Esophagus (tissue), 2 donors: ENCODE data around the gene GATC. TPM values are rescaled to one million over a fixed set of nuclear protein-coding genes. Genes with fewer than 3 reads are reported as not detected.

Experiments used
- polyA plus RNA-seq, 2 donors: library from polyadenylated mRNA; stranded (reverse); fragments of 200-250 nt; gene quantifications; one replicate each; pipeline ENCODE4 v1.2.3, GENCODE V29; 2013
- donor health status: healthy with polysubstance abuse.
- donor health status: Bipolar disorder and iron deficiency.

GATC gene
- polyA plus RNA-seq, 2 donors: 6.3 to 6.8 TPM

Other genes starting within 250 kb of the GATC start
- gene RPLP0, start 245.3 kb upstream of the GATC start, polyA plus RNA-seq: 1,000 to 10,000 TPM; 1,612 to 3,865 TPM
- gene PXN, start 180.7 kb upstream of the GATC start, polyA plus RNA-seq: 10 to 100 TPM; 17.3 to 32.1 TPM
- not detected for gene RNU4-2, start 154.5 kb upstream of the GATC start, polyA plus RNA-seq
- gene RNU4-1, start 153.2 kb upstream of the GATC start, polyA plus RNA-seq: not detected
- gene SIRT4, start 144.1 kb upstream of the GATC start, polyA plus RNA-seq: under 1 TPM; 0.47 to 0.55 TPM
- under 1 TPM; 0.25 to 0.57 TPM for gene PLA2G1B, start 118.7 kb upstream of the GATC start, polyA plus RNA-seq
- under 1 TPM; 0.15 to 0.16 TPM for gene MSI1, start 77.3 kb upstream of the GATC start, polyA plus RNA-seq
- 1,000 to 10,000 TPM; 1,054 to 1,119 TPM for gene COX6A1, start 8.3 kb upstream of the GATC start, polyA plus RNA-seq
- 10 to 100 TPM; 19.2 to 28.0 TPM for gene TRIAP1, start 60 bp upstream of the GATC start, polyA plus RNA-seq
- gene SRSF9, start 23.3 kb downstream of the GATC start, polyA plus RNA-seq: 100 to 1,000 TPM; 119 to 133 TPM
- 1,000 to 10,000 TPM; 1,023 to 1,071 TPM for gene DYNLL1, start 49.7 kb downstream of the GATC start, polyA plus RNA-seq
- 10 to 100 TPM; 18.6 to 19.5 TPM for gene COQ5, start 82.7 kb downstream of the GATC start, polyA plus RNA-seq
- gene RNF10, start 87.9 kb downstream of the GATC start, polyA plus RNA-seq: 100 to 1,000 TPM; 110 to 288 TPM
- gene POP5, start 135.0 kb downstream of the GATC start, polyA plus RNA-seq: 10 to 100 TPM; 35.8 to 38.8 TPM
- 1 to 10 TPM in 1 of 2 donors, under 1 TPM in 1; 0.48 to 1.1 TPM for gene CABP1, start 194.2 kb downstream of the GATC start, polyA plus RNA-seq
- 10 to 100 TPM; 14.0 to 15.7 TPM for gene MLEC, start 240.7 kb downstream of the GATC start, polyA plus RNA-seq